PC-9 (cell line): ENCODE measurements around the gene CRELD2. TPM values are rescaled to one million over a fixed set of nuclear protein-coding genes. Genes with fewer than 3 reads are reported as not detected.

Source experiments
- BruUV-seq: library from RNA; stranded (reverse); fragments of 400-500 nt; replicated peaks from 2 replicates; lab custom pipeline; 2021; lab: Mats Ljungman, UMichigan
- CTCF ChIA-PET: fragments of 300-600 bp; sonication (Branson Sonifier 250); formaldehyde crosslinking; loops from one replicate; lab custom pipeline; 2022; ENCODE audit warnings: antibody characterized with exemption; lab: Charles Lee
- POLR2A ChIA-PET: fragments of 300-600 bp; sonication (Branson Sonifier 250); formaldehyde crosslinking; loops from one replicate; lab custom pipeline; 2022; ENCODE audit warnings: antibody characterized with exemption; ENCODE audit not compliant: unreplicated experiment; lab: Charles Lee
- DNase-seq, 2 experiments: peaks; one replicate each; pipeline versions ENCODE4 v3.0.0 to v3.0.0-alpha.2; 2015 to 2022; ENCODE audit warnings: mixed read lengths in 1 of 2
- H2AFZ ChIP-seq: fragments of 200-600 bp; sonication (generic); 2 replicates; pipeline ENCODE4 v1.8.1; 2017; ENCODE audit warnings: antibody characterized with exemption
- H3F3A ChIP-seq: fragments of 200-600 bp; sonication (generic); 2 replicates; pipeline ENCODE4 v1.8.1; 2017; ENCODE audit warnings: antibody characterized with exemption, mild to moderate bottlenecking, low read depth; ENCODE audit not compliant: insufficient read depth
- H3K27ac ChIP-seq: fragments of 200-600 bp; sonication (generic); 2 replicates; pipeline ENCODE4 v1.6.1; 2016; ENCODE audit warnings: mixed run types
- H3K27me3 ChIP-seq: fragments of 200-600 bp; sonication (generic); 2 replicates; pipeline ENCODE4 v1.6.1; 2016; ENCODE audit warnings: low read depth, mixed run types; ENCODE audit not compliant: insufficient read depth
- H3K36me3 ChIP-seq: fragments of 200-600 bp; sonication (generic); 2 replicates; pipeline ENCODE4 v1.6.1; 2016; ENCODE audit warnings: low read depth, mixed run types
- H3K4me1 ChIP-seq: fragments of 200-600 bp; sonication (generic); replicated peaks from 2 replicates; pipeline ENCODE4 v1.6.1; 2016; ENCODE audit warnings: mixed run types; ENCODE audit not compliant: insufficient read depth
- H3K4me2 ChIP-seq: fragments of 200-600 bp; sonication (generic); 2 replicates; pipeline ENCODE4 v1.6.1; 2017; ENCODE audit warnings: mixed run types
- H3K4me3 ChIP-seq: fragments of 200-600 bp; sonication (generic); 2 replicates; pipeline ENCODE4 v1.6.1; 2016; ENCODE audit warnings: mixed run types
- H3K79me2 ChIP-seq: fragments of 200-600 bp; sonication (generic); 2 replicates; pipeline ENCODE4 v1.6.1; 2017; ENCODE audit warnings: low read depth, mixed run types
- H3K9me2 ChIP-seq: fragments of 200-600 bp; sonication (generic); 2 replicates; pipeline ENCODE4 v1.8.1; 2017; ENCODE audit warnings: mild to moderate bottlenecking; ENCODE audit not compliant: insufficient read depth
- H3K9me3 ChIP-seq: fragments of 200-600 bp; sonication (generic); 2 replicates; pipeline ENCODE4 v1.8.1; 2016; ENCODE audit warnings: low read depth; ENCODE audit not compliant: insufficient read depth
- H4K20me1 ChIP-seq: fragments of 200-600 bp; sonication (generic); 2 replicates; pipeline ENCODE4 v1.8.1; 2017; ENCODE audit not compliant: insufficient read depth
- EZH2 ChIP-seq: fragments of 200-600 bp; sonication (generic); IDR thresholded peaks from 2 replicates; pipeline ENCODE4 v1.8.0; 2017; ENCODE audit warnings: antibody characterized with exemption, low read depth
- intact Hi-C: fragments of 100-400 bp; cut with micrococcal nuclease; formaldehyde crosslinking; loops from one replicate; pipeline ENCODE4 v1.10.0; 2022; ENCODE audit not compliant: unreplicated experiment
- total RNA-seq: library from RNA; stranded (reverse); gene quantifications from 2 replicates; pipeline ENCODE4 v1.2.3, GENCODE V29; 2021
- TF ChIP-seq, protein P1 (sequence below): fragments of 200-600 bp; sonication (generic); conservative IDR thresholded peaks from 2 replicates; pipeline ENCODE4 v1.6.1; 2017; ENCODE audit warnings: mixed run types, antibody characterized with exemption, mild to moderate bottlenecking, moderate library complexity

CRELD2 gene
- total RNA-seq, 1 experiment from 2014 or later: 30.7 TPM

DNA sequence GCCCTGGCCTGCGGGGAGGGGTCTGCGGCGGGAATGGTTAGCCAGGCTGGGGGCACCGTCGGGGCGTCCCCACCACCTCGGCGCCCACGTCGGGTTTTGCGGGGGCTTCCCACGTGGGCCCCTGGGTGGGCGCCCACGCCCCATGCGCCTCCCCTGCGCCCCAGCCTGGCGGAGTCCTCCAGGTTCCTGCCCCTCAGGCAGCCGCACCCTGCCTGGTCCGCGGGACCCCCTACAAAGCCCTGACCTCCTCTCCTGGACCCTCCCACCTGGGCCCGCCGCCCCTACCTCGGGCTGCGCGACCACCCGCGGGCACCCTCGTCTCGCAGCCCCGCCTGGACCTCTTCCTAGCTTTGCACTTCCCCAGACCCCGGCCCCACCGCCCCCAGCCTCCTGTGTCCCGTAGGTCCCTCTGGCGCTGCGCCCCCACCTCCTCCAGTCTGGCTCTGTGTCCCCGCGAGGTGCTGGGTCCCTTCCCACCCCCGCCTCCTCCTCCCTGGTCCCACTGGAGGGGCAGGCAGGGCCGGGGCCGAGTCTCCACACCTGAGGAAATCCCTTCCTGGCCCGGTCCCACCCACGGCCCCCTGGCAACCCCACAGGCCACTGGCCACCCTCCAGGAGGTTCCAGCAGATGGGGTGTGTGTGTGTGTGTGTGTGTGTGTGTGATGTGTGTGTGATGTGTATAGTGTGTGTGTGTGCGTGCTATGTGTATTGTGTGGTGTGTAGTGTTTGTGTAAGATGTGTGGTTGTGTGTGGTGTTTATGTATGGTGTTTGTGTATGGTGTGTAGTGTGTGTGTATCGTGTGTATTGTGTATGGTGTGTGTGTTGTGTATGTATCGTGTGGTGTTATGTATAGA is 54.0 kb downstream of the CRELD2 start:
- H4K20me1 ChIP-seq: no peaks in the 10 kb centered on the region
- no peaks in the 10 kb centered on the region for H3K27me3 ChIP-seq
- no peaks in the 10 kb centered on the region for H3K79me2 ChIP-seq
- H3K4me2 ChIP-seq: peak overlapping the region; percentile 75
- no peaks in the 10 kb centered on the region for H3K9me2 ChIP-seq
- ChIA-PET POLR2A (no interaction called here), CTCF (interaction anchor here (0.7 kb wide), 1 partner anchor 39 kb away, joined by 3 read pairs; no protein-coding TSS in a partner anchor)
- TF ChIP-seq, protein P1, sequence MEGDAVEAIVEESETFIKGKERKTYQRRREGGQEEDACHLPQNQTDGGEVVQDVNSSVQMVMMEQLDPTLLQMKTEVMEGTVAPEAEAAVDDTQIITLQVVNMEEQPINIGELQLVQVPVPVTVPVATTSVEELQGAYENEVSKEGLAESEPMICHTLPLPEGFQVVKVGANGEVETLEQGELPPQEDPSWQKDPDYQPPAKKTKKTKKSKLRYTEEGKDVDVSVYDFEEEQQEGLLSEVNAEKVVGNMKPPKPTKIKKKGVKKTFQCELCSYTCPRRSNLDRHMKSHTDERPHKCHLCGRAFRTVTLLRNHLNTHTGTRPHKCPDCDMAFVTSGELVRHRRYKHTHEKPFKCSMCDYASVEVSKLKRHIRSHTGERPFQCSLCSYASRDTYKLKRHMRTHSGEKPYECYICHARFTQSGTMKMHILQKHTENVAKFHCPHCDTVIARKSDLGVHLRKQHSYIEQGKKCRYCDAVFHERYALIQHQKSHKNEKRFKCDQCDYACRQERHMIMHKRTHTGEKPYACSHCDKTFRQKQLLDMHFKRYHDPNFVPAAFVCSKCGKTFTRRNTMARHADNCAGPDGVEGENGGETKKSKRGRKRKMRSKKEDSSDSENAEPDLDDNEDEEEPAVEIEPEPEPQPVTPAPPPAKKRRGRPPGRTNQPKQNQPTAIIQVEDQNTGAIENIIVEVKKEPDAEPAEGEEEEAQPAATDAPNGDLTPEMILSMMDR: no peak
- no peak for TF ChIP-seq EZH2
- intact Hi-C loops: no loop called here
- H3K4me1 ChIP-seq: peaks cover 13% of the 10 kb centered on the region
- H3K27ac ChIP-seq: no peak overlapping the region
- H3K4me3 ChIP-seq: peak overlapping the region; percentile 56; the same call in 1 of the 2 replicates
- no peak overlapping the region for H2AFZ ChIP-seq
- H3F3A ChIP-seq: peaks cover 35% of the 10 kb centered on the region
- H3K36me3 ChIP-seq: no peaks in the 10 kb centered on the region
- no TSS peak for BruUV-seq
- no peak for DNase-seq
- no peaks in the 10 kb centered on the region; the same call in 1 of the 2 replicates for H3K9me3 ChIP-seq

DNA sequence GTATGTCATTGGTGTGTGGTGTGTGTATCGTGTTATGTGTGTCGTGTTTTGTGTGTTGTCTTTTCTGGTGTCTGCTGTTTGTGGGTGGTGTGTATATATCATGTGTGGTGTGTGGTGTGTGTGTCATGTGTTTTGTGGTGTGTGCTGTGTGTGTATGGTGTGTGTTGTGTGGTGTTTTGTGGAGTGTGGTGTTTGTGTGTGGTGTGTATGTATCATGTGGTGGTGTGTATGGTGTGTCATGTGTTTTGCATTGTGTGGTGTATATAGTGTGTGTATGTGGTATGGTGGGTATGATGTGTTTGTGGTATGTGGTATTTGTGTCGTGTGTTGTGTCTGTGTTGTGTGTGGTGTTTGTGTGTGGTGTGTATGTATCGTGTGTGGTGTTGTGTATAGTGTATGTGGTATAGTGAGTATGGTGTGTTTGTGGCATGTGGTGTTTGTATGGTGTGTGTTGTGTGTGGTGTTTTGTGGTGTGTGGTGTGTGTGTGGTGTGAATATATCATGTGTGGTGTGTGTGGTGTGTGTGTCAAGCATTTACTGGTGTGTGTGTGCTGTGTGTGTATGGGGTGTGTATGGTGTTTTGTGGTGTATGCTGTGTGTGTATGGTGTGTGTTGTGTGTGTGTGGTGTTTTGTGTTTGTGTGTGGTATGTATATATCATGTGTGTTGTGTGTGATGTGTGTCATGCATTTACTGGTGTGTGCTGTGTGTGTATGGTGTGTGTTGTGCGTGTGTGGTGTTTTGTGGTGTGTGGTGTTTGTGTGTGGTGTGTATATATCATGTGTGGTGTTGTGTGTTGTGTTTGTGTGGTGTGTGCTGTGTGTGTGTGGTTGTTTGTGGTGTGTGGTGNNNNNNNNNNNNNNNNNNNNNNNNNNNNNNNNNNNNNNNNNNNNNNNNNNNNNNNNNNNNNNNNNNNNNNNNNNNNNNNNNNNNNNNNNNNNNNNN is 54.9 kb downstream of the CRELD2 start:
- Histone ChIP-seq H3K36me3 (no peaks in the 10 kb centered on the region), H3K79me2 (no peaks in the 10 kb centered on the region), H3F3A (peaks cover 34% of the 10 kb centered on the region), H3K27me3 (no peaks in the 10 kb centered on the region), H3K4me3 (no peak overlapping the region), H3K4me1 (peaks cover 13% of the 10 kb centered on the region), H3K4me2 (no peak overlapping the region), H3K9me3 (no peaks in the 10 kb centered on the region; the same call in 1 of the 2 replicates), H2AFZ (no peak overlapping the region), H3K27ac (no peak overlapping the region), H3K9me2 (no peaks in the 10 kb centered on the region), H4K20me1 (no peaks in the 10 kb centered on the region)
- BruUV-seq: no TSS peak
- TF ChIP-seq EZH2: no peak
- TF ChIP-seq, protein P1: no peak
- POLR2A ChIA-PET: no interaction called here
- DNase-seq: no peak
- CTCF ChIA-PET: no interaction called here
- intact Hi-C loops: no loop called here

DNA sequence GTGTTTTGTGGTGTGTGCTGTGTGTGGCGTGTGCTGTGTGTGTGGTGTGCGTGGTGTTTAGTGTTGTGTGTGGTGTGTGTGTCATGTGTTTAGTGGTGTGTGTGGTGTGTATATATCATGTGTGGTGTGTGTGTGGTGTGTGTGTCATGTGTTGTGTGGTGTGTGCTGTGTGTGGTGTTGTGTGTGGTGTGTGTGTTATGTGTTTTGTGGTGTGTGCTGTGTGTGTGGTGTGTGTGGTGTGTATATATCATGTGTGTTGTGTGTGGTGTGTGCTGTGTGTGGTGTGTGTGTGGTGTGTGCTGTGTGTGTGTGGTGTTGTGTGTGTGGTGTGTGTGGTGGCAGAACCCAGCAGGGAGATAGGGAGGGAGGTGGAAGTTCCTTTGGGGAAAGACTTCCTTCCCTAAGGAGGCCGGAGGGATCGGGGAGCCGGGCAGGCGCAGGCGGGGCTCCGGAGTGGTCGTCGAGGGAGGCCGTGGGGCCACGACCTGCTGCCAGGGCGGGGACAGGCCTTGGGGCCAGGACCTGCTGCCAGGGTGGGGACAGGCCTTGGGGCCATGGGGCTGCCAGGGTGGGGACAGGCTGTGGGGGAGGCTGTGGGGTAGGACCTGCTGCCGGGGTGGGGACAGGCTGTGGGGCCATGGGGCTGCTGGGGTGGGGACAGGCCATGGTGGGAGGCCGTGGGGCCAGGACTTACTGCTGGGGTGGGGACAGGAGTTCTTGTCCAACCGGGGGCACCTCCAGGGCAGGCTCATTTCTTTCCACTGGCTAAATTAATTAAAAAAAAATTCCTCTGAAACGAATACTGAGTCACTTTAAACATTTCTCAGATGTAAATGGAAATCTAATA is 57.3 kb downstream of the CRELD2 start:
- Histone ChIP-seq H3K9me3 (peaks cover 7% of the 10 kb centered on the region; the same call in 1 of the 2 replicates), H3K36me3 (no peaks in the 10 kb centered on the region), H4K20me1 (no peaks in the 10 kb centered on the region), H3K79me2 (no peaks in the 10 kb centered on the region), H3K4me3 (no peak overlapping the region), H3K27me3 (no peaks in the 10 kb centered on the region), H3K9me2 (no peaks in the 10 kb centered on the region), H3K27ac (no peak overlapping the region), H3K4me2 (no peak overlapping the region), H3K4me1 (peaks cover 6% of the 10 kb centered on the region; the same call in 1 of the 2 replicates), H2AFZ (no peak overlapping the region), H3F3A (peaks cover 29% of the 10 kb centered on the region)
- intact Hi-C loops: no loop called here
- ChIA-PET CTCF (no interaction called here), POLR2A (no interaction called here)
- TF ChIP-seq, protein P1: no peak
- no peak for TF ChIP-seq EZH2
- no TSS peak for BruUV-seq
- peak in 1 of 2 experiments; percentile 52 for DNase-seq
